Dedifferentiated amniotic fluid mesenchymal stem cell (primary cell): Measurements from ENCODE around the gene PIGX.
"Not testable (repeated sequence)": the region's sequence is repeated elsewhere in the genome, so short reads cannot be mapped to it uniquely, and the experiment has no call there.

ENCODE experiments used
- DNase-seq: peaks from one replicate; pipeline ENCODE4 v3.0.0-alpha.2; 2016; ENCODE audit errors: extremely low spot score

The PIGX gene

GRCh38 chr3:196706327-196706726 lies 5.8 kb upstream of the PIGX start:
- no peak for DNase-seq

GRCh38 chr3:196706731-196707130 lies 5.4 kb upstream of the PIGX start:
- no peak for DNase-seq

GRCh38 chr3:196707566-196707965 lies 4.6 kb upstream of the PIGX start:
- DNase-seq, result no peak

GRCh38 chr3:196708467-196708866 lies 3.7 kb upstream of the PIGX start:
- DNase-seq, result no peak

DNA sequence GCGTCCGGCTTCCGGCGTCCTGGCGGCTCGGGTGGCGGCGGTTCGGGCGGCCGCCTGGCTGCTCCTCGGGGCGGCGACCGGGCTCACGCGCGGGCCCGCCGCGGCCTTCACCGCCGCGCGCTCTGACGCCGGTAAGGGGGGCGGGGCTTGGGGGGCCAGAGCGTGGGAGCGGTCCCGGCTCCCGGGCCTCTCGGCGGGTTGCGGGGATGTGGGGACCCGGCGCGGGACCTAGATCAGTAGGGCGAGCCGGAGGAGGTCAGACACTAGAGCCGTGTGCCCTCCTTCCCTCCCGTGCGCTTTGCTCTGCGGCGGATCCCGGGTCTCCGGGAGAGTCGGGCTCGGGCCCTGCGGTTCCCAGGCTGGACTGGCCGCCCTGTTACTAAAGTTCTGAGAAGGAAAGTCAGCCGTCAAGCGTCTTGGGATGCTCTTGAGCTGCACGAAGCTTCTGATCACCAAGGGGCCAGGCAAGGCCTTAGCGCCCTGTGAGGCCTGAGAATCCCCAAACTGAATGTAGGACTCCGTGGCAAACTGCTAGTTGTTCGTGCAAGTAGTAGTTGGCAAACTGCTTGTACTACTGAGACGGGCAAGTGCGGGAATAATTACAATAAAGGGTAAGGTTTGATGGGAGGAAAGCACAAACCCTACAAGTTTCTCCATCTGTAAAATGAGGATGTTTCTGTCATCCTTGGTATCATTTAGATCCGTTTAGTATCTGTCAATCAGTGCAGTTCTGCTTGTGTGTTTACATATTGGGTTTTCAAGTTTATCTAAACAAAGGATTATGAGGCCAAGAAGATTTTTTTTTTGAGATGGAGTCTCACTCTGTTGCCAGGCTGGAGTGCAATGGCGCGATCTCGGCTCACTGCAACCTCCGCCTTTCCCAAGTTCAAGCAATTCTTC lies 587 bp downstream of the PIGX start:
- DNase-seq, result peak; percentile 49

DNA sequence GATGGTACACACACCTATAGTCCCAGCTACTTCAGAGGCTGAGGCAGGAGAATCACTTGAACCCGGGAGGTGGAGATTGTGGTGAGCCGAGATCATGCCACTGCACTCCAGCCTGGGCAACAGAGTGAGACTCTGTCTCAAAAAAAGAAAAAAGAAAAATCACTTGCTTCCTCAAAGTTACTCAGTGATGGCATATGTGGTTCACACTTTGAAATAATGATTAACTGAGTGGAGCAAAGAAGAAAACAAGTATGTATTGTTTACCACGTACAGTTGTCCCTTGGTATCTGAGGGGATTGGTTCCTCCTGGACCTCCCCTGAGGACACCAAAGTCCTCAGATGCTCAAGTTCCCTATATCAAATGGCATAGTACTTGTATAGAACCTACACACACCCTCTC lies 5.0 kb downstream of the PIGX start:
- not testable (repeated sequence) for DNase-seq

DNA sequence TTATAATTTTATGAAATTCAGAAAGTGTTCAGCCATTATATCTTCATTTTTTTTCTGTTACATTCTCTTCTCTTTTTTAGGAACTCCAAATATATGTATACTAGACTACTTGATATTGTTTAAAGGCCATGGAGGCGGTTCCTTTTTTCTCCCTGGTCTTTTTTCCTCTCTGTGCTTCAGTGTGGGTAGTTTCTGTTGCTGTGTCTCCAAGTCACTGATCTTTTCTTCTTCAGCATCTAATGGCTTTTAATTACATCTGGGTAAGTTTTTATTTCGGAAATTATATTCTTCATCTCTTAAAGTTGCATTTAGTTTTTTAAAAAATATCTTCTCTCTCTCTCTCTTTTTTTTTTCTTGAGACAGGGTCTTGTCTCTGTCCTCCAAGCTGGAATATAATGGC lies 8.9 kb downstream of the PIGX start:
- no peak for DNase-seq

DNA sequence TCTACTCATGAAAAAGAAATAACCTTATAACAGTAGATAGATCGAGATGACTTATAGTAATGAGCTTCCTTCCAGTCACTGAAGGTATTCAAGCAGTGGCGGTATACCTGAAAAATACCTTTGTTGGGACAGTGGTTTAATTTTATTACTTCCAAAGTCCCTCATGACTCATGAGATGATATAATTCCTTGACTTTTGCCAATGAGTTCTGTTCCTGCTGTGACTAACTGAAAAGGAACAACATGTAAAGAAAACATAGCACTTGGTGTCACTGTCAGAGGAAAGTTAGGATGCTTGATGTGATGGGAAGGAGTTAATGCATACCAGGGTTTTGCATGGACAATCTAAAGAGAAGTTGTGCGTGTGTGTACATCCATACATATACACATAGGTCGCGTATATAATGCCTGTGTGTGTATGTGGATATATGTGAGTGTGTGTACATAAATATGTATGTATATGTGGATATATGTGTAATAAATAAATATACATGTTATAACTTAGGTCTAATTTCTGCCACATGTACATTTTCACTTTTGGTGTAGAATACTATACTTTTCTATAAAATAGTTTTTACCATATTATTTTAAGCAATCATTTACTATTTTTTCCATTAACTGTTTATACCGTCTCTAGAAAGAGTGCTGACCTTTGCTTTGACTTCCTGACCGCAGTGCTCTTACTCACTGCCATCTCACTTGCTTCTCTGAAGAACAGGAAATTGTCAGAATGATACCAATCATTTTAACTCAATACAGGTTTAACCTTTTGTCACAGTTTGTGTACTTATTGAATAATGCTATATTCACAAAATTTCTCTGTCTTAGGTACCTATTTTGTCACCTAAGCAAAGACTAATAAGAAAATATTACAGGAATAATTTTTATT lies 14.9 kb downstream of the PIGX start:
- DNase-seq, result no peak

GRCh38 chr3:196735751-196736150 lies 23.6 kb downstream of the PIGX start:
- DNase-seq, result no peak

DNA sequence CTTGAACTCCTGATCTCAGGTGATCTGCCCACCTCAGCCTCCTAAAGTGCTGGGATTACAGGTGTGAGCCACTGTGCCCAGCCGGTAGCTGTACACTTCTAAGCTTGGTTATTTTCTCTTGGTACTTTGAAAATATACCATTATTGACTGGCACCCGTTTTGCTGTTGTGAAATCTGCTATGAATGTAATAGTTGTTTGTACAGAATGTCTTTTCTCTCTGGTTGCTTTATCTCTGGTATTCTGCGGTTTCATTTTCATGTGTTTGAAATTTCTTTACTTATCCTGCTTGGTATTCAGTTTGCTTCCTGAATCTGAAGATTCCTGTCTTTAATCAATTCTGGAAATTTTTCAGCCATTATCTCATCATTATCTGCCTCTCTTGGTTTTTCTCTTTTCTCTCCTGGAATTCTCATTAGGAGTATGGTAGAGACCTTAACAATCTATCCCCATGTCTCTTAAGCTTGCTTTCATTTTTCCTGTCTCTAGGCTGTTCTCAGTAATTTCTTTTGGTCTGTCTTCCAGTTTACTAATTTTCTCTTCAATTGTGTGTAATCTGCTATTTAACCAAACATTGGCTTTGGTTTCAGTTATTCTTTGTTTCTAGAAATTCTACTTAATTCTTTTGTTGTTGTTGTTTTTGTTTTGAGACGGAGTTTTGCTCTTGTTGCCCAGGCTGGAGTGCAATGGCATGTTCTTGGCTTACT lies 24.6 kb downstream of the PIGX start:
- DNase-seq, result no peak

DNA sequence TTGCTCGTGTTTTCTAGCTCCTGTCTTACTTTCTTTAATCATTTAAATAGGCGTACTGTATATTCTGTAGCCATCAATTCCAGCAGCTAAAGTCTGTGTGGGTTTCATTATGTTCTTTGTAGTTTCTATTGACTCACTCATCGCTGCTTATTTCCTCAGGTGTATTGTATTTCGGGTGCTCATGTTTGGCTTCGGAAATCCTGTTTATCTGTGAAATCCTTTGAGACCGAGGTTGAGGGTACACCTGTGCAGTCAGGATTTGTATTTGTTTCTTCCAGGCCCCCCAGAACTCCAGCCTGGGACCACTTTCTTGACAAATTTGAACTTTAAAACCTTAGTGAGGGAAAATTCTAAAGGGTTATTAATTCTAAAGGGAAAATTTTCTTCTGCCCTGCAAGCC lies 25.5 kb downstream of the PIGX start:
- no peak for DNase-seq

GRCh38 chr3:196739671-196740480 lies 27.7 kb downstream of the PIGX start, which contains the start of gene PAK2:
PAK2 (plus strand) TSS chr3:196739857; CDS start chr3:196782647, 42,790 bp downstream.
- DNase-seq, result peak; percentile 76

DNA sequence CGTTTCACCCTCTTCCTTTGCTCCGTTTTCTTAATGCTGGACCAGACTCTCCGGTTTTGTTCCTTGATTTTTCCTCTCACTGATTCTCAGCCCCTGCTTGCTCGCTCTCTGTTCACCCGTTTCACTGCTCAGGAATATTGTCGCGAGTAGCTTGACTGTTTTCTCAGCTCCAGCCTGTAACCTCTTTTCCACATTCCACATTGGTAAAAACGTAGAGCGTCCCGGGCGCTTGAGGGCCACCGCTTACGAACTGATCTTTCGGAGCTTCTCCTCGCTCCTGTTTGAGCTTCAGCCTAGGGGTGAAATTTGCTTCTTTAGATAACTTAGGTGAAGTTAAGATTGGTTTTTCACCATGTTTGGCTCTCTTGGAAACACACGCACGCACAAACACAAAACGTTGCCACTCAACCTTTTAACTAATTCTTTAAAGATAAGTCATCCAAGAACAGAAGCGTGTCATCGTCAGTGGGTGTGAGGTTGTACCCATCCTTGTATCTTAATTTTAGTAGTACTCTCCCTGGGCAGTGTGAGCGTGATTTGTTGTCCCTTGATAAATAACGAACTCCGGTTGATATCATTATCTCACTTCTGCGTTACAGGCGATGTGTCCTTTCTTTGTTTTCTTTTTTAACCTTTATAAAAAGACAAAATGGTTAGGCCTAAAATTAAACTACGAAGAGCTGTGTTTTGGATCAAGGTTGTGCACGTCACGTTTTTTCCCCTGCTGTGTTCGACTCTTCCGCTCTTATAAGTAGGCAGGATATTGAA lies 28.5 kb downstream of the PIGX start:
- DNase-seq, result peak; percentile 47

- DNase-seq, result no peak
These were observed 29.2 kb downstream of the PIGX start for GRCh38 chr3:196741249-196741889.

DNA sequence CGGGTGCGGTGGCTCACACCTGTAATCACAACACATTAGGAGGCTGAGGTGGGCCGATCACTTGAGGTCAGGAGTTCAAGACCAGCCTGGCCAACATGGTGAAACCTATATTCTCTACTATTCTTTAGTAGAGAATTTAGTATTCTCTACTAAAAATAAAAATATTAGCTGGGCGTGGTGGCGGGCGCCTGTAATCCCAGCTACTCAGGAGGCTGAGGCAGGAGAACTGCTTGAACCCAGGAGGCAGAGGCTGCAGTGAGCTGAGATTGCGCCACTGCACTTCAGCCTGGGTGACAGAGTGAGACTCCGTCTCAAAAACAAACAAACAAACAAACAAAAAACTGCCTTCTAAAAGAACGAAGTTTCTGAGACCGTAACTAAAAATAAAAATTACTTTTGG lies 31.4 kb downstream of the PIGX start:
- not testable (repeated sequence) for DNase-seq

DNA sequence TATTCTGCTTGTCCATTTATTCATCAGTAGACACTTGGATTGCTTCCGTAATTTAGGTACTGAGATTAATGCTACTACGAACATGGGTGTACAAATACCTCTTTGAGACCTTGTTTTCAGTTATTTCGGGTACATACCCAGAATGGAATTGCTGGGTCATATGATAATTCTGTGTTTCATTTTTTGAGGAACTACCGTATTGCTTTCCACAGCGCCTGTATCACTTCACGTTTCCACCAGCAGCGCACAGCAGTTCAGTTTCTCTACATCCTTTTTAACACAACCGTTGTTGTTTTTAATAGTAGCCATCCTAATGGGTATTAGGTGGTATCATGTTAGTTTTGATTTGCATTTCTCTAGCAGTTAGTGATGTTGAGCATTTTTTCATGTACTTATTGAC lies 36.9 kb downstream of the PIGX start:
- DNase-seq, result no peak

DNA sequence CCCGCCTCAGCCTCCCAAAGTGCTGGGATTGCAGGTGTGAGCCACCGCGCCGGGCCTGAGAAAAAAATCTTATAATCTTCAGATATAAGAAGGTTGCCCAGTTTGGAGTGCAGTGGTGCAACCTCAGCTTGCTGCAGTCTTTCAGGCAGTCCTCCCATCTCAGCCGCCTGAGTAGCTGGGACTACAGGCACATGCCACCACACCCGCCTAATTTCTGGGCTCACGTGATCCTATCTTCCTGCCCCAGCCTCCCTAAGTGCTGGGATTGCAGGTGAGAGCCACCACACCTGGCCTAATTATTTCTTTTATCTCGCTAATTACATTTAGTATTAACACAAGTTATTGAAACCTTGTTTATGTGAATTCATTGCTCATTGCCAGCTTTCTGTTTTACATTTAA lies 41.0 kb downstream of the PIGX start:
- DNase-seq, result no peak

- DNase-seq, result no peak
These were observed 42.2 kb downstream of the PIGX start for GRCh38 chr3:196754091-196754981.

DNA sequence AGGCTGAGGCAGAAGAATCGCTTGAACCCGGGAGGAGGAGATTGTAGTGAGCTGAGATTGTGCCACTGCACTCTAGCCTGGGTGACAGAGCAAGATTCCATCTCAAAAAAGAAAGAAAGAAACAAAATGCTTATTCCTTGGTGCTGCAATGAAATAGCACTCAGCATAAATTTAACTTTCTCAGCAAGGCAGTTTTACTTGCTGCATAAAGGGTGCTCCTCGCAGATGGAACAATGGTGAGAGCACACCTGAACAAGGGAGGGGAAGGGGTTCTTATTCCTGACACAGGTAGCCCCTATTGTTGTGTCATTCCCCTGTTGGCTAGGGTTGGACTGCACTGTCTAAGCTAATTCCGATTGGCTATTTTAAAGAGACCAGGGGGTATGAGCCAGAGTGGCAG lies 44.6 kb downstream of the PIGX start:
- DNase-seq, result no peak
